ENCODE data around the gene CCDC6. TPM values are rescaled to one million over a fixed set of nuclear protein-coding genes. Genes with fewer than 3 reads are reported as not detected.

Gene CCDC6
- total RNA-seq, 1 experiment from 2014 or later = 54.9 TPM

DNA sequence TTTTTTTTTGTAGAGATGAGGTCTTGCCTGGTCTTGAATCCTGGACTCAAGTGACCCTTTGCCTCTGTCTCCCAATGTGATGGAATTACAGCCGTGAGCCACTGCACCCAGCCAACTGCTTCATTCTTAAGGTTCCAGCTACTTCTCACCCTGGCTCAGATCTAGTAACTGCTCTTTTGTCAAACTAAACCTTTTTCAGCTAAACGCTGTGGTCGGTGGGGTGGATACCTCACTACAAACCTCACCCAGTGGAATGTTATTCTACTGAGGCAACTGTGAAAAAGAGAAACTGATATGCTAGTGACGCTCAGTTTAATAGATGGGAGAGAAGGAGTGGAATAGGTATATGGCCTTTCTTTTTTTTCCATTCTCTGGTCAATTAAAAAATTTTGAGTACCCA, 151.4 kb downstream of the CCDC6 start:
- BruUV-seq (replicated peaks) = no TSS peak
- Histone ChIP-seq H3K9me3 (ENCODE audit: control insufficient read depth in 1 of 2, insufficient read depth in 1 of 2, low read depth in 1 of 2, low read length in 2 of 2) (no peaks in the 10 kb centered on the region), H3K79me2 (ENCODE audit: insufficient read depth, low read length) (no peaks in the 10 kb centered on the region), H3K9ac (ENCODE audit: low read length) (no peak overlapping the region), H3K36me3 (ENCODE audit: control insufficient read depth in 1 of 2, insufficient read depth in 2 of 2, low read length in 2 of 2) (no peaks in the 10 kb centered on the region), H3K4me3 (replicated peaks in 1 of 2; ENCODE audit: low read depth in 1 of 2, low read length in 2 of 2) (no peak overlapping the region), H3K27ac (ENCODE audit: low read depth, low read length) (no peak overlapping the region), H3K4me1 (ENCODE audit: control insufficient read depth in 1 of 2, insufficient read depth in 2 of 2, low read length in 2 of 2) (no peaks in the 10 kb centered on the region), H3K4me2 (ENCODE audit: low read length) (no peak overlapping the region), H2AFZ (ENCODE audit: low read depth, low read length, poor library complexity, severe bottlenecking) (no peak overlapping the region), H3K27me3 (ENCODE audit: insufficient read depth, low read length) (0 out of 2 replicates have a peak, but pooled peaks cover 9% of the 10 kb centered on the region), H4K20me1 (ENCODE audit: insufficient read depth) (no peaks in the 10 kb centered on the region), H3K9me2 (ENCODE audit: insufficient read depth) (no peaks in the 10 kb centered on the region)
- ATAC-seq (no peak), DNase-seq (ENCODE audit: low read depth, low spot score) (no peak)
- RAD21 ChIA-PET (ENCODE audit: low non-redundant PET in 1 of 2, low total read pairs in 2 of 2, uncharacterized antibody in 2 of 2, unreplicated experiment in 2 of 2) = no interaction called here
- TF ChIP-seq EZH2phosphoT487 (IDR thresholded peaks at IDR 0.05; ENCODE audit: borderline replicate concordance) = no peak
- TF ChIP-seq RAD21 (IDR thresholded peaks at IDR 0.05; ENCODE audit: low read depth) = no peak
- TF ChIP-seq SRF (IDR thresholded peaks at IDR 0.05; ENCODE audit: low read depth) = no peak
- no peak for TF ChIP-seq POLR2AphosphoS5 (IDR thresholded peaks at IDR 0.05; ENCODE audit: low read depth, low read length)
- no peak for TF ChIP-seq POLR2A (IDR thresholded peaks at IDR 0.05; ENCODE audit: borderline replicate concordance, extremely low read depth, insufficient read depth, insufficient read length)
- no peak for TF ChIP-seq EGR1 (IDR thresholded peaks at IDR 0.05; ENCODE audit: low read depth)
- no peak for TF ChIP-seq FOSL1 (IDR thresholded peaks at IDR 0.05; ENCODE audit: low read depth)
- TF ChIP-seq, protein P1, sequence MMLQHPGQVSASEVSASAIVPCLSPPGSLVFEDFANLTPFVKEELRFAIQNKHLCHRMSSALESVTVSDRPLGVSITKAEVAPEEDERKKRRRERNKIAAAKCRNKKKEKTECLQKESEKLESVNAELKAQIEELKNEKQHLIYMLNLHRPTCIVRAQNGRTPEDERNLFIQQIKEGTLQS (IDR thresholded peaks at IDR 0.05) = no peak
- no peak for TF ChIP-seq SP1 (IDR thresholded peaks at IDR 0.05; ENCODE audit: low read depth)
- CTCF ChIA-PET = no interaction called here
- POLR2A ChIA-PET = no interaction called here
- intact Hi-C loops (cut with micrococcal nuclease) = no loop called here

DNA sequence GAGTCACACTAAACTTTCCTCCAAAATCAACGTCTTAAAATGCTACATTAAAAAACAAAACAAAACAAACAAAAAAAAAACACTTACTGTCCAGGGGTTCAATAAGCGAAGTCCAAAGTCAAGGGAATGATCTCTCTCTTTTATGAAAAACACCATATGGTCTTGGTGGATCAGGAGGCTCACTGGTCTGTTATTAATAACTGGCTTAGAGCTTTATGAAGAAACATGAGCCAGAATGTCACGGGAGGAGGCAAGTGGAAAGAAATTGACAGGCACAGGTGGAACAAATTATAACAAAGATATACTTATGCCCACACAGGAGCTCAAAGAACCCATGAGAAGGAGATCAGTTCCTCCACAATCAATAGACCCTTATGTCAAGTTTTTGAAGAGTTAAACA, 153.1 kb downstream of the CCDC6 start, which contains the start of gene MRLN:
Gene MRLN (minus strand): TSS at position 189 of the 400 bp plus-strand sequence.
- intact Hi-C loops (cut with micrococcal nuclease) = no loop called here
- CTCF ChIA-PET = no interaction called here

More for the DNA sequence above, 153.1 kb downstream of the CCDC6 start, which contains the start of gene MRLN:
- Histone ChIP-seq H3K4me2 (ENCODE audit: low read length) (no peak within 1 kb of the TSS), H4K20me1 (ENCODE audit: insufficient read depth) (no peaks in the 10 kb centered on the region), H3K9ac (ENCODE audit: low read length) (no peak within 1 kb of the TSS), H3K27ac (ENCODE audit: low read depth, low read length) (no peak within 1 kb of the TSS), H3K9me3 (ENCODE audit: control insufficient read depth in 1 of 2, insufficient read depth in 1 of 2, low read depth in 1 of 2, low read length in 2 of 2) (no peaks in the 10 kb centered on the region), H3K27me3 (ENCODE audit: insufficient read depth, low read length) (0 out of 2 replicates have a peak, but pooled peaks cover 9% of the 10 kb centered on the region), H3K36me3 (ENCODE audit: control insufficient read depth in 1 of 2, insufficient read depth in 2 of 2, low read length in 2 of 2) (no peaks in the 10 kb centered on the region), H3K79me2 (ENCODE audit: insufficient read depth, low read length) (no peaks in the 10 kb centered on the region), H2AFZ (ENCODE audit: low read depth, low read length, poor library complexity, severe bottlenecking) (no peak within 1 kb of the TSS), H3K4me1 (ENCODE audit: control insufficient read depth in 1 of 2, insufficient read depth in 2 of 2, low read length in 2 of 2) (no peaks in the 10 kb centered on the region), H3K9me2 (ENCODE audit: insufficient read depth) (no peaks in the 10 kb centered on the region), H3K4me3 (replicated peaks in 1 of 2; ENCODE audit: low read depth in 1 of 2, low read length in 2 of 2) (no peak within 1 kb of the TSS)
- ChIA-PET RAD21 (ENCODE audit: low non-redundant PET in 1 of 2, low total read pairs in 2 of 2, uncharacterized antibody in 2 of 2, unreplicated experiment in 2 of 2) (no interaction called here), POLR2A (no interaction called here)
- DNase-seq (ENCODE audit: low read depth, low spot score) (no peak), ATAC-seq (no peak)
- no TSS peak for BruUV-seq (replicated peaks)
- TF ChIP-seq, protein P1 (IDR thresholded peaks at IDR 0.05) = no peak
